ENCODE measurements around the gene TAF3.
A peak's percentile ranks its signal among the peaks of the same experiment; 100 is the strongest.

TAF3 gene

DNA sequence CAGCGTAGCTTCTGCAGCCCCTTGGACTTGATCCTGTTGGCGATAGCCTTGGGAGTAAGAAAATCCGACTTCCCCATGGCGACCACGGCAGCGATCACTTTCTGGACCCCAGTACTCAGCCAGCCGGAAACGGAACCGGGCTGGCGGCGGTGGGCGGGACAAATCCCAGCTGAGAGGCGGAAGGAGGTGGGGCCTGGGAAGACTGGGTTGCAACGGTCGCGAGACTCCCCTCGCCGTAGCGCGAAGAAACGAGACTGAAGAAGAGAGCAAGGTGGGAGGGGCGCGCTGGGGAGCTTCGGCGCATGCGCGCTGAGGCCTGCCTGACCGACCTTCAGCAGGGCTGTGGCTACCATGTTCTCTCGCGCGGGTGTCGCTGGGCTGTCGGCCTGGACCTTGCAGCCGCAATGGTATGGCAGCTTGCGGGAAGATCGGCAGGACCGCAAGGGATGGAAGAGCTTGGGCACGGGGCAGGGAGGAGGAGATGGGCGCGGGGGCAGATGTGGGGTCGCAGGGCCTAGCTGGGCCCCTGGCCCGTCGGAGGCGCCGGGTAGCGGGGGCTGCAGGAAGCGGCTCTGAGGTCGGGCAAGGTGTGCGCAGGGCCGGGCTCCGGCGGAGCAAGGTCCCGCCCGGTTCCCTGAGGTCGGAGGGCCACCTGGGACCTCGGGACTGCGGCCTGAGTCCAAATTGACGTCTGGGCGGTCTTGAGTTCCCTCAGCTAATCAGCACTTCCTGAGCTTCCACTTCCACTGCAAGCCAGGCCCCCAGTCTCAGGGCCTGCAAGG, 30.3 kb upstream of the TAF3 start, which contains the start of the genes ATP5F1C and KIN:
Gene ATP5F1C (plus strand): TSS at position 321 of the 782 bp plus-strand sequence. CDS start 31 bp downstream, at position 352.
Gene KIN (minus strand): TSS at position 137 of the 782 bp plus-strand sequence. CDS start 60 bp downstream, at position 77.
- DNase-seq: peak; percentile 96 to 97 (median 97)
- ChIA-PET POLR2A (interaction anchor here (0.6 to 2.1 kb wide), 2 partner anchors 30 to 1552 kb away, joined by 7 to 17 read pairs; partner anchors contain the start of gene TAF3), CTCF (interaction anchor here (0.9 to 3.5 kb wide), 5 partner anchors 12 to 34 kb away, joined by 3 to 24 read pairs (median 3); partner anchors contain the start of gene TAF3)
- WGBS (ENCODE audit: insufficient coverage): 0% methylated on average over 59 of the region's 59 CpGs
- Histone ChIP-seq H3K4me3 (ENCODE audit: control insufficient read depth in 1 of 7, extremely low read depth in 1 of 7, insufficient read depth in 4 of 7, low read depth in 2 of 7, low read length in 6 of 7) (peak within 1 kb of the TSS; percentile 74 to 100 (median 96)), H3K36me3 (ENCODE audit: control insufficient read depth in 4 of 4, insufficient read depth in 4 of 4, low read length in 3 of 4) (peaks cover 3 to 19% (median 15%) of the 10 kb centered on the region in 4 experiments), H3K9me3 (ENCODE audit: control extremely low read depth in 1 of 5, control insufficient read depth in 4 of 5, insufficient read depth in 2 of 5, low read depth in 1 of 5, low read length in 4 of 5) (no peaks in the 10 kb centered on the region), H3K4me1 (ENCODE audit: control extremely low read depth in 1 of 4, control insufficient read depth in 4 of 4, insufficient read depth in 4 of 4, low read length in 3 of 4) (peaks cover 14 to 36% (median 30%) of the 10 kb centered on the region in 4 experiments), H3K27me3 (replicated peaks in 2 of 5; ENCODE audit: control insufficient read depth in 4 of 5, insufficient read depth in 5 of 5, low read length in 4 of 5) (no peaks in the 10 kb centered on the region), H3K27ac (ENCODE audit: insufficient read depth in 1 of 2, low read depth in 1 of 2, low read length in 2 of 2, poor library complexity in 1 of 2, severe bottlenecking in 2 of 2) (peak within 1 kb of the TSS; percentile 79 to 92)

DNA sequence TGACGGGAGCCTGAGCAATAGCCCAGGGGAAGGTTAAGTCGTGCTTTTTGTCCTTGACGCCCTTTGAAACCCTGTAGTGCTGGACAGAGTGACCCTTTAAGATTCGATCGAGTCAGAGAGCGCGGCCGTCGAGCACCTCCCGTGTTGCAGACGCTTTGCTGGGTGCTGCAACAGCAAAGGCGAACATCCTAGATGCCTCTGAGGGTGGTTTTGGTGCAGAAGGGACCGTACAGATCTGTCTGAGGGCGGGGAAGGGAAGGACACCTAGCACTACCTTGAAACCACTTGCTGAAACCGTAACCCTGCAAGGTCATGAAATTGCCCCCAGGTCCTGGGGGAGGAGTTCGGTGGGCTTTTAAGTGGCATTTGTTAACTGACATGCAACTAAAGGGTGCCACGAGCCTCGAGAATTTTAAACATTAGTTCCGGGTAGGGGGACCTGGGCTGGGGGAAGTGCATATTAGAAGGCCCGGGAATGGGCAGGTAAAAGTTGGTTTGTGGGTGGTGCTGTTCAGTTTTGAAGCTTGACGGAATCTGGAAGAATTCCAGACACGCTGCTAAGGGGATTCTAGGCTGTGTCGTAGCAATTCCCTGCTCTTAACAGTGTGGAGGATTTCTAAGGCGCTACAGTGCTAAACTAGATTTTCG, 29.5 kb upstream of the TAF3 start:
- H3K36me3 ChIP-seq (ENCODE audit: control insufficient read depth in 4 of 4, insufficient read depth in 4 of 4, low read length in 3 of 4): peaks cover 3 to 19% (median 15%) of the 10 kb centered on the region in 4 experiments
- H3K27me3 ChIP-seq (replicated peaks in 2 of 5; ENCODE audit: control insufficient read depth in 4 of 5, insufficient read depth in 5 of 5, low read length in 4 of 5): no peaks in the 10 kb centered on the region
- WGBS (ENCODE audit: insufficient coverage): 0% methylated on average over 20 of the region's 25 CpGs
- peaks cover 14 to 36% (median 30%) of the 10 kb centered on the region in 4 experiments for H3K4me1 ChIP-seq (ENCODE audit: control extremely low read depth in 1 of 4, control insufficient read depth in 4 of 4, insufficient read depth in 4 of 4, low read length in 3 of 4)
- ChIA-PET CTCF (interaction anchor here (1.0 to 3.5 kb wide), 2 partner anchors 20 to 30 kb away, joined by 3 to 24 read pairs; partner anchors contain the start of gene TAF3), POLR2A (interaction anchor here (0.6 to 2.1 kb wide), 2 partner anchors 29 to 1551 kb away, joined by 7 to 17 read pairs; partner anchors contain the start of gene TAF3)
- H3K27ac ChIP-seq (ENCODE audit: insufficient read depth in 1 of 2, low read depth in 1 of 2, low read length in 2 of 2, poor library complexity in 1 of 2, severe bottlenecking in 2 of 2): peak overlapping the region; percentile 79 to 92
- peak overlapping the region; percentile 74 to 100 (median 96) for H3K4me3 ChIP-seq (ENCODE audit: control insufficient read depth in 1 of 7, extremely low read depth in 1 of 7, insufficient read depth in 4 of 7, low read depth in 2 of 7, low read length in 6 of 7)
- H3K9me3 ChIP-seq (ENCODE audit: control extremely low read depth in 1 of 5, control insufficient read depth in 4 of 5, insufficient read depth in 2 of 5, low read depth in 1 of 5, low read length in 4 of 5): no peaks in the 10 kb centered on the region
- peak in 1 of 3 donors; percentile 20 for DNase-seq

DNA sequence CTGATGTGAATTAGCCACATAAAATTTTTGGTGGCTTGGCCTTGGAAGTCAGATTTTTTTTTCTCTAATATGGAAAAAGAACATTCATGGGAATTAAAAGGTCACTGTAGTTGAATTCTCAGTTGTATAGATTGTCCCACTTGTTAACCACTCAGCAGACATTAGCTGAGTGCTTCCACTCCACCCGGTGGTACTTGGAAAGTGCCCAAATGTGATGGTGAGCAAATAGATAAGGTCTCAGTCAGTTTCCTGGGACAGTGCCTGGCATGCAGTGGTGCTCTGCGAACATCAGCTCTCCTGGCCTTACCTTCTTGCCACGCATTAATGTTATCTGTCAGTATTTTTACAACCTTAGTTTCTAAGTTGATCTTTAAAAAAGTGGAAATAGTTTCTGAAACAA, 28.9 kb upstream of the TAF3 start:
- Histone ChIP-seq H3K27me3 (replicated peaks in 2 of 5; ENCODE audit: control insufficient read depth in 4 of 5, insufficient read depth in 5 of 5, low read length in 4 of 5) (no peaks in the 10 kb centered on the region), H3K4me3 (ENCODE audit: control insufficient read depth in 1 of 7, extremely low read depth in 1 of 7, insufficient read depth in 4 of 7, low read depth in 2 of 7, low read length in 6 of 7) (peak overlapping the region in 6 of 7 experiments; percentile 74 to 100 (median 97)), H3K27ac (ENCODE audit: insufficient read depth in 1 of 2, low read depth in 1 of 2, low read length in 2 of 2, poor library complexity in 1 of 2, severe bottlenecking in 2 of 2) (peak overlapping the region; percentile 79 to 92), H3K9me3 (ENCODE audit: control extremely low read depth in 1 of 5, control insufficient read depth in 4 of 5, insufficient read depth in 2 of 5, low read depth in 1 of 5, low read length in 4 of 5) (no peaks in the 10 kb centered on the region), H3K36me3 (ENCODE audit: control insufficient read depth in 4 of 4, insufficient read depth in 4 of 4, low read length in 3 of 4) (peaks cover 3 to 19% (median 13%) of the 10 kb centered on the region in 4 experiments), H3K4me1 (ENCODE audit: control extremely low read depth in 1 of 4, control insufficient read depth in 4 of 4, insufficient read depth in 4 of 4, low read length in 3 of 4) (peaks cover 14 to 36% (median 30%) of the 10 kb centered on the region in 4 experiments)
- WGBS (ENCODE audit: insufficient coverage): 0% methylated on average over 1 of the region's 3 CpGs
- CTCF ChIA-PET: interaction anchor here (1.4 to 3.5 kb wide), 2 partner anchors 10 to 29 kb away, joined by 3 to 24 read pairs; partner anchors contain the start of gene TAF3
- POLR2A ChIA-PET: interaction anchor here (2.1 kb wide), 1 partner anchor 29 kb away, joined by 17 read pairs; the partner anchor contains the start of gene TAF3
- peak in 1 of 3 donors; percentile 16 for DNase-seq

DNA sequence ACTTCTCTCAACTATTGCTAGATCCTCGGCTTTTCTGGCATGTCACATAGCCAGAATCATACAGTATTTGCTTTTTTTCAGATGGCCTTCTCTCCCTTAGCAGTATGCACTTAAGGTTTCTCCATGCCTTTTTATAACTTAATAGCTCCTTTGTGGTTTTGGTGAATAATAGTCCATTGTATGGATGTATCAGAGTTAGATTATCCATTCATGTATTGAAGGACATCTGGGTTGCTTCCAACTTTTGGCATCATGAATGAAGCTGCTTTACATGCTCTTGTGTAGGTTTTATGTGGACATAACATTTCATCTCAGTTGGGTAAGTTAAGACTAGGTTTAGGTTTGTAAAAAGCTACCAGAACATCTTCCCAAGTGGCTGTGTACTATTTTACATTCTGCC, 25.8 kb upstream of the TAF3 start:
- 80% methylated on average over 1 of the region's 1 CpG for WGBS (ENCODE audit: insufficient coverage)
- CTCF ChIA-PET: interaction anchor here (1.5 to 2.2 kb wide), 2 partner anchors 8 to 37 kb away, joined by 4 to 6 read pairs; no protein-coding TSS in a partner anchor
- POLR2A ChIA-PET: no interaction called here

DNA sequence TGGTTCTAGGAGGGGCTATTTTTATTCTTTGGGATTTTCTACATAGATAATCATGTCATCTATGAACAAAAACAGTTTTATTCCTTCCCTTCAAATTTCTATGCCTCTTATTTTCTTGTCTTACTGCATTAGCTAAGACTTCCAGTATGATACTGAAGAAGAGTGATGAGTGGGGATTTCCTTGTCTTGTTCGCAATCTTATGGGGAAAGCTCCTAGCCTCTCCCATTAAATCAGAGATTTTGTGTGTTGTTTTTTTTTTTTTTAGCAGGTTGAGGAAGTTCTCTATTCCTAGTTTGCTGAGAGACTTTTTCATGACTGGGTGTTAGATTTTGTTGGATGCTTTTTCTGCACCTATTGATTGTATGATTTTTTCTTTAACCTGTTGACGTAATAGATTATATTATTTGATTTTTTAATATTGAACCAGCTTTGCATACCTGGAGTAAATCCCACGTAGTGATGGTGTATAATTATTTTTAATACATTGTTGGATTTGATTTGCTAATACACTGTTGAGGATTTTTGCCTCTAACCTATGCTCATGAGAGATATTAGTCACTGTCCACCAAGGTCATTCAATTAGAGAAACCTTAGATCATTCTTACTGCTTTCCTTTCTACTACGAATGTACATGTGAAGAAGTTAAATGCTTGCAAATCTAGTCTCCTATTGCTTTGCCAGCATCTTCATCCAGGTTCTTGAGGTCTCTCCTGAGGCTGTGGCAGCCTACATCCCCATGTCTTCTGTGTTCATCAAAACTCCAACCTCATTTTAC, 23.9 kb upstream of the TAF3 start:
- Histone ChIP-seq H3K36me3 (ENCODE audit: control insufficient read depth in 4 of 4, insufficient read depth in 4 of 4, low read length in 3 of 4) (peaks cover 17 to 48% (median 29%) of the 10 kb centered on the region in 4 experiments), H3K9me3 (ENCODE audit: control extremely low read depth in 1 of 5, control insufficient read depth in 4 of 5, insufficient read depth in 2 of 5, low read depth in 1 of 5, low read length in 4 of 5) (no peaks in the 10 kb centered on the region), H3K27me3 (replicated peaks in 2 of 5; ENCODE audit: control insufficient read depth in 4 of 5, insufficient read depth in 5 of 5, low read length in 4 of 5) (no peaks in the 10 kb centered on the region), H3K4me1 (ENCODE audit: control extremely low read depth in 1 of 4, control insufficient read depth in 4 of 4, insufficient read depth in 4 of 4, low read length in 3 of 4) (peaks cover 2 to 16% (median 9%) of the 10 kb centered on the region in 4 experiments), H3K27ac (ENCODE audit: insufficient read depth in 1 of 2, low read depth in 1 of 2, low read length in 2 of 2, poor library complexity in 1 of 2, severe bottlenecking in 2 of 2) (no peak overlapping the region), H3K4me3 (ENCODE audit: control insufficient read depth in 1 of 7, extremely low read depth in 1 of 7, insufficient read depth in 4 of 7, low read depth in 2 of 7, low read length in 6 of 7) (no peak overlapping the region)
- WGBS (ENCODE audit: insufficient coverage): 100% methylated on average over 2 of the region's 4 CpGs
- CTCF ChIA-PET: interaction anchor here (1.2 kb wide), 1 partner anchor 17 kb away, joined by 4 read pairs; no protein-coding TSS in a partner anchor
- POLR2A ChIA-PET: no interaction called here
- no peak for DNase-seq

More for the DNA sequence above, 25.8 kb upstream of the TAF3 start:
- Histone ChIP-seq H3K27ac (ENCODE audit: insufficient read depth in 1 of 2, low read depth in 1 of 2, low read length in 2 of 2, poor library complexity in 1 of 2, severe bottlenecking in 2 of 2) (no peak overlapping the region), H3K9me3 (ENCODE audit: control extremely low read depth in 1 of 5, control insufficient read depth in 4 of 5, insufficient read depth in 2 of 5, low read depth in 1 of 5, low read length in 4 of 5) (no peaks in the 10 kb centered on the region), H3K4me1 (ENCODE audit: control extremely low read depth in 1 of 4, control insufficient read depth in 4 of 4, insufficient read depth in 4 of 4, low read length in 3 of 4) (peaks cover 8 to 26% (median 16%) of the 10 kb centered on the region in 4 experiments), H3K36me3 (ENCODE audit: control insufficient read depth in 4 of 4, insufficient read depth in 4 of 4, low read length in 3 of 4) (peaks cover 9 to 32% (median 20%) of the 10 kb centered on the region in 4 experiments), H3K4me3 (ENCODE audit: control insufficient read depth in 1 of 7, extremely low read depth in 1 of 7, insufficient read depth in 4 of 7, low read depth in 2 of 7, low read length in 6 of 7) (no peak overlapping the region), H3K27me3 (replicated peaks in 2 of 5; ENCODE audit: control insufficient read depth in 4 of 5, insufficient read depth in 5 of 5, low read length in 4 of 5) (no peaks in the 10 kb centered on the region)
- DNase-seq: no peak

DNA sequence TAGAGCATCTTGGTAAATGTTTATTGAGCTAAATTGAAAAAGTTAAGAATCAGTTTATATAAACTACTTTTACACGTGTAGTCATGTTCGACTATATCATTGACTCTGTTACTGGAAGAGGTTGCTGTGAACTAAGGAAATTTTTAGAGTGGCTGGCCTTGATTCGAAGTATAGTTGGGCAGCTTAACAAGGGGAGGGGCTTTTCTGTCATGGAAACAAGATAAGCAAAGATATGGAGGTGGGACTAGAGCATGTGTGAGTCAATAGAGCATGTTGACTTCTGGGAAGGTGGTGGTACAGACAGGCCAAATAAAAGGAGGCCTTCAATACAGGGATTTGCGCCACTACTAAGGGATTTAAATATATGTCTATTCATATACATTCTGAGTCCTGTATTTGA, 22.7 kb upstream of the TAF3 start:
- CTCF ChIA-PET: no interaction called here
- H3K36me3 ChIP-seq (ENCODE audit: control insufficient read depth in 4 of 4, insufficient read depth in 4 of 4, low read length in 3 of 4): peaks cover 17 to 52% (median 35%) of the 10 kb centered on the region in 4 experiments
- 100% methylated on average over 3 of the region's 4 CpGs for WGBS (ENCODE audit: insufficient coverage)
- H3K9me3 ChIP-seq (ENCODE audit: control extremely low read depth in 1 of 5, control insufficient read depth in 4 of 5, insufficient read depth in 2 of 5, low read depth in 1 of 5, low read length in 4 of 5): no peaks in the 10 kb centered on the region
- H3K27ac ChIP-seq (ENCODE audit: insufficient read depth in 1 of 2, low read depth in 1 of 2, low read length in 2 of 2, poor library complexity in 1 of 2, severe bottlenecking in 2 of 2): no peak overlapping the region
- H3K4me3 ChIP-seq (ENCODE audit: control insufficient read depth in 1 of 7, extremely low read depth in 1 of 7, insufficient read depth in 4 of 7, low read depth in 2 of 7, low read length in 6 of 7): no peak overlapping the region
- H3K27me3 ChIP-seq (replicated peaks in 2 of 5; ENCODE audit: control insufficient read depth in 4 of 5, insufficient read depth in 5 of 5, low read length in 4 of 5): no peaks in the 10 kb centered on the region
- DNase-seq: no peak
- POLR2A ChIA-PET: no interaction called here
- H3K4me1 ChIP-seq (ENCODE audit: control extremely low read depth in 1 of 4, control insufficient read depth in 4 of 4, insufficient read depth in 4 of 4, low read length in 3 of 4): peaks cover 0 to 5% (median under 1%) of the 10 kb centered on the region in 4 experiments
